Mesothelial cell of epicardium (in vitro differentiated cells): Measurements from ENCODE around the gene CHRM4. TPM values are rescaled to one million over a fixed set of nuclear protein-coding genes. Genes with fewer than 3 reads are reported as not detected.
A peak's percentile ranks its signal among the peaks of the same experiment; 100 is the strongest.

Experiments used
- DNase-seq, 2 experiments: peaks; one replicate each; pipeline ENCODE4 v3.0.0; 2021; ENCODE audit warnings: low spot score in 2 of 2; ENCODE audit not compliant: unreplicated experiment in 2 of 2
- H3K27ac Mint-ChIP-seq: 2 replicates; pipeline ENCODE4 v1.8.0; 2021; ENCODE audit warnings: mixed read lengths
- H3K27me3 Mint-ChIP-seq: 2 replicates; pipeline ENCODE4 v1.8.0; 2021; ENCODE audit warnings: low read depth, mixed read lengths
- H3K36me3 Mint-ChIP-seq: 2 replicates; pipeline ENCODE4 v1.8.0; 2021; ENCODE audit warnings: mixed read lengths
- H3K4me1 Mint-ChIP-seq: 2 replicates; pipeline ENCODE4 v1.8.0; 2021; ENCODE audit warnings: mixed read lengths
- H3K4me3 Mint-ChIP-seq: 2 replicates; pipeline ENCODE4 v1.8.0; 2021; ENCODE audit warnings: mild to moderate bottlenecking, moderate library complexity, mixed read lengths
- H3K9me3 Mint-ChIP-seq: 2 replicates; pipeline ENCODE4 v1.8.0; 2021; ENCODE audit warnings: mixed read lengths
- total RNA-seq: library from RNA; stranded (reverse); gene quantifications from 3 replicates; pipeline ENCODE4 v1.2.1, GENCODE V29; 2021
- TF ChIP-seq, protein P1 (sequence below): fragments of 200-600 bp; sonication (generic); IDR thresholded peaks from one replicate; pipeline ENCODE4 v1.5.0; 2021; ENCODE audit warnings: antibody characterized with exemption; ENCODE audit not compliant: unreplicated experiment

Gene CHRM4
- total RNA-seq, 1 donor from 2014 or later, result 0.42 TPM

DNA sequence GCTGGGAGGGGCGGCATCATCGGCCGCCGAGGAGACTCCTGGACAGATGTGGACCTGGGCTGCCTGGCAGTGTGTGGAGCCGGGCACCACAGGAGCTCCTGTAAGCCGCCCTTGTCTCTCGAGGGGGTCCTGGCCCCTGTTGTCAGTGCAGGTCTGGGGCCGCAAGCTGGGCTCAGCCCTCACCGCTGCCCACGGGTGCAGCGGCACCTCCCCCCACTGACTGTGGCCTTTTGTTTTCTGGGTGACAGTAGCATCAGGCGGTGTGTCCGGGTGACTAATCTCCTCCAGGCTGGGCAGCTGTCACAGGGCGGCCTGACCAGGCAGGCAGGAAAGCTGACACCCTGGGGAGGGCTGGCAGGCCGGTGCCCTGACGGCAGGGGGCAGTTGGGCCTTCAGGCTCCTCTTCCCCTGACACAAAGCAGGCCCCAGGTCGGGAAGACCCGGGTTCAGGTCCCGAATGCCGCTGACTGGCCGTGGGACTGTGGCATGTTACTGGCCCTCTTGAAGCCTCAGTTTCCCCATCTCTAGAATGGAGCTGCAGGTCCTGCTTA is 28.0 kb downstream of the CHRM4 start:
- TF ChIP-seq, protein P1, sequence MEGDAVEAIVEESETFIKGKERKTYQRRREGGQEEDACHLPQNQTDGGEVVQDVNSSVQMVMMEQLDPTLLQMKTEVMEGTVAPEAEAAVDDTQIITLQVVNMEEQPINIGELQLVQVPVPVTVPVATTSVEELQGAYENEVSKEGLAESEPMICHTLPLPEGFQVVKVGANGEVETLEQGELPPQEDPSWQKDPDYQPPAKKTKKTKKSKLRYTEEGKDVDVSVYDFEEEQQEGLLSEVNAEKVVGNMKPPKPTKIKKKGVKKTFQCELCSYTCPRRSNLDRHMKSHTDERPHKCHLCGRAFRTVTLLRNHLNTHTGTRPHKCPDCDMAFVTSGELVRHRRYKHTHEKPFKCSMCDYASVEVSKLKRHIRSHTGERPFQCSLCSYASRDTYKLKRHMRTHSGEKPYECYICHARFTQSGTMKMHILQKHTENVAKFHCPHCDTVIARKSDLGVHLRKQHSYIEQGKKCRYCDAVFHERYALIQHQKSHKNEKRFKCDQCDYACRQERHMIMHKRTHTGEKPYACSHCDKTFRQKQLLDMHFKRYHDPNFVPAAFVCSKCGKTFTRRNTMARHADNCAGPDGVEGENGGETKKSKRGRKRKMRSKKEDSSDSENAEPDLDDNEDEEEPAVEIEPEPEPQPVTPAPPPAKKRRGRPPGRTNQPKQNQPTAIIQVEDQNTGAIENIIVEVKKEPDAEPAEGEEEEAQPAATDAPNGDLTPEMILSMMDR, result no peak
- Mint-ChIP-seq H3K9me3 (no peaks in the 10 kb centered on the region), H3K4me1 (peaks cover 21% of the 10 kb centered on the region), H3K36me3 (no peaks in the 10 kb centered on the region), H3K27me3 (no peaks in the 10 kb centered on the region), H3K4me3 (no peak overlapping the region), H3K27ac (no peak overlapping the region)
- DNase-seq, result no peak

DNA sequence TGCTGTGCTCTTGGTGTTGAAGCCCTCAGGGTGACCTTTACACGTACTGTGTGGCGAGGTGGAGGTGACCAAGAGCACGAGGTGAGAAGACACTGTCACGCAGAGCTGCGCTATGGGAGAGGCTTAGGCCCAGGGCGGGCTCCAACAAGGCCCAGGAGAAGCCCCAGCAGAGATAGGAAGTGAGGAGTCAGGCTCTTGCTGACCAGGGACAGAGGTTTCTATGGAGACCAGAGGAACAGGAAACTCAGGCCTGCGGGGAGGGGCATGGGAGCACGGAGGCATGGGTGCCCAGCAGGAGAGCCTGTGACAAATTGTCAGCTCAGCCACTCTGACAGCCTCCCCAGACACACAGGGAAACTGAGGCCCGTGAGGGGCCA is 28.6 kb downstream of the CHRM4 start:
- Mint-ChIP-seq H3K27me3 (no peaks in the 10 kb centered on the region), H3K4me1 (peaks cover 21% of the 10 kb centered on the region), H3K27ac (peak overlapping the region; percentile 59), H3K9me3 (no peaks in the 10 kb centered on the region), H3K4me3 (no peak overlapping the region), H3K36me3 (no peaks in the 10 kb centered on the region)
- TF ChIP-seq, protein P1, result no peak
- no peak for DNase-seq

DNA sequence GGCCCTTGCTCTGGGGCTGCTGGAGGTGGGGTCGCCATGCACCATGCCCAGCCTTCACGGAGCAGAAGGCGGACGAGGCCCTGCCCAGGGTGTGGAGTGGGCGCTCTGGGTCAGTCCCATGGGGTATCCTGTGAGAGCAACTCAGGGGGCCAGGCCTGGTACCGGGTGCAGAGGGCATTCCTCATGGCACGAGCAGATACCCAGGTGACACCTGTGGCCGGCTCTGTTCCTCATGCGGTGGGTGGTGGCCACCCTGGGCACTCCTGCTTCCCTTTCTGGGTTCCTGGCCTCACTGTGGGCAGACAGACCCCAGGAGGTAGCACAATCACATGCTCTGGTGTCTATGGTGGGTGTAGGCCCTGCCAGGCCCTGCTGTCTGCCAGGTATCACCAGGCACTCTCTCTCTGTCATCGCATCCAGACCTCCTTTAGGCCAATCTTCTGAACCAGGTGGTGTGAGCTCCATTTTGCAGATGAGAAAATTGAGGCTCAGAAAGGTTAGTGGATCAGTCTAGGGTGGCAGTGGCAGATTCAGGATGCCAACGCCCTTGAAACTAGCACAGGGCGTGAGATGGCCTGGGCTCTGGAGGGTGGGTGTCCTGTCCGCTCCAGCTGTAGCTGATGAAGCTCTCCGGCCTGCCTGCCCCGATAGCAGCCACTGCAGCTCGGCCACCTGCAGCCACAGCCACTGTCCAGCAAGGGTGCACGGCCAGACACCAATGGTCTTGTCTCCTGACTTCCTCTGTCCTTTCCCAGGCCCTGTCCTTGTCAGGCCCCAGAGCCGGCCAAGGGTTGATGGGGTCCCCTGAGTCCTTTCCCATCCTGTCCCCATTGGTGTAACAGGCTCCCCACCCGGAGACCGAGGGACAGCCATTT is 29.2 kb downstream of the CHRM4 start:
- H3K4me3 Mint-ChIP-seq, result no peak overlapping the region
- H3K27me3 Mint-ChIP-seq, result no peaks in the 10 kb centered on the region
- peaks cover 20% of the 10 kb centered on the region for H3K4me1 Mint-ChIP-seq
- H3K9me3 Mint-ChIP-seq, result no peaks in the 10 kb centered on the region
- TF ChIP-seq, protein P1, result no peak
- H3K36me3 Mint-ChIP-seq, result no peaks in the 10 kb centered on the region
- peak overlapping the region; percentile 59 for H3K27ac Mint-ChIP-seq
- no peak for DNase-seq

DNA sequence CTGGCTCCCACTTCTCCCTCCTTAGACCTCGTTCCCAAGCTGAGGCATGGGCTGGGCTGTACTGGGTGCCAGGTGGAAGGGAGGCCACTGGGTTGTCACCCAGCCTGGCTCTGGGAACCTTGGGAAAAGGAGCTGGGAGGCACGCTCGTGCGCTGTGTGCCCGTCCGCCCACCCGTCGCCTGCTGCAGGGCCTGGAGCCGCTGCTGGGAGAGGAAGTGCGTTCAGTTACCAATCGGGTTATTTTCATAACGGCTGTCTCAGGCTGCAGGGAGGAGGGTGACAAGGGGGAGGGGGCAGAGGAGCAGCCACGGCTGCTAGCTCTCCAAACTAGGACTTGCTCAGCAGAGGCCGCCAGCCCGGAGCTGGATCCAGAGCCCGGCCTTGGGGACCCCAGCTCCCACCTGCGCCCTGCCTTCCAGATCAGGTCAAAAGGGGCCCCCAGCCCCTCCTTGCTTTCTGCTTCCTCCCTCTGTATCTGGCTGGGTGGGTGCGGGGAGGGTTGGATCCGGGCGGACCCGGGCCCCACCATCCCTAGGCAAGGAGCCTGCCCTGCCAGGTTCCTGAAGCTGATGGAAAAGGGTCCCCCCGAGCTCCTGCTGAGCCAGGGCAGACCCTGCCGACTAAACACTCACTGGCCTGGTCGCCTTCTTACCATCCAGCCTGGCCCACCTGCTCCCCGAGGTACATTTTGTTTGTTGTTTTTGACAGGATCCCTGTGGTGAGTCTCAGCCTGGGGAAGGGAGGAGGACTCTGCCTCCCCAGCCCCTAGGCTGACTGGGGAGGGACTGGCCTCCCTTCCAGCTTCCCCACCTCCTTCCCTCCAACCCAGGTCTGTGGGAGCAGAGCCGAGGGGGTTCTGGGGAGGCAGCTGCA is 30.1 kb downstream of the CHRM4 start:
- DNase-seq, result no peak
- Mint-ChIP-seq H3K27ac (peak overlapping the region; percentile 82), H3K4me1 (peaks cover 14% of the 10 kb centered on the region), H3K4me3 (no peak overlapping the region), H3K9me3 (no peaks in the 10 kb centered on the region), H3K27me3 (no peaks in the 10 kb centered on the region), H3K36me3 (no peaks in the 10 kb centered on the region)
- TF ChIP-seq, protein P1, result no peak

DNA sequence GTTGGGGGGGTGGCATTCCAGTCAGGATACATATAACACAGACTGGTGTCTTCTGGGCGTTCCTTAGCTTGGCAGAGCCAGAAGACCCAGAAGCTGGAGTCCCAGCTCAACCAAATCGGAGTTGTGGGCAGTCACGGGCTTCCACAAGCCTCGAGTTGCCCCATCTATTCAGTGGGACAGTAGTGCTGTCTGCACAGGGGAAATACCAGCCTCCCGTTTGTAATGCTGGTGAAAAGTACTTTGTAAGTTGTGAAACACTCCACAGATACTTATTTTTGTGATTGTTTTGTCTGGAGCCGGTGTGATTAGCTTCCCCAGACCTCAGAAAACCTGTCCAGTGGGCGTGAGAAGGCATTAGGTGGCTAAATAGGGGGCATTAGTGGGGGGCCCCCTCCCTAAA is 30.7 kb downstream of the CHRM4 start:
- peak overlapping the region; percentile 82 for H3K27ac Mint-ChIP-seq
- no peak overlapping the region for H3K4me3 Mint-ChIP-seq
- TF ChIP-seq, protein P1, result no peak
- H3K27me3 Mint-ChIP-seq, result no peaks in the 10 kb centered on the region
- peaks cover 14% of the 10 kb centered on the region for H3K4me1 Mint-ChIP-seq
- H3K36me3 Mint-ChIP-seq, result no peaks in the 10 kb centered on the region
- no peak for DNase-seq
- no peaks in the 10 kb centered on the region for H3K9me3 Mint-ChIP-seq
